Right lobe of liver (tissue), 4 donors: Measurements from ENCODE around the gene SGSH.

ENCODE experiments used
- POLR2A ChIP-seq: fragments of 450-650 bp; IDR thresholded peaks from one replicate; pipeline ENCODE4 v1.6.1; 2017; ENCODE audit warnings: antibody characterized with exemption, mild to moderate bottlenecking
- TF ChIP-seq, protein P1 (sequence below), 4 donors: fragments of 200-600 bp in 3 of 4; fragments of 450-650 bp in 1 of 4; IDR thresholded peaks; one replicate each; pipeline versions ENCODE4 v1.5.1 to v1.8.0; 2016 to 2022; ENCODE audit warnings: antibody characterized with exemption in 4 of 4, mild to moderate bottlenecking in 2 of 4
- donor health status: DM: no; HTN: no; CAD: no.
- donor health status: DM: no; HTN: no; CAD: no.
- donor health status: DM: no; HTN: yes; CAD: no.

DNA sequence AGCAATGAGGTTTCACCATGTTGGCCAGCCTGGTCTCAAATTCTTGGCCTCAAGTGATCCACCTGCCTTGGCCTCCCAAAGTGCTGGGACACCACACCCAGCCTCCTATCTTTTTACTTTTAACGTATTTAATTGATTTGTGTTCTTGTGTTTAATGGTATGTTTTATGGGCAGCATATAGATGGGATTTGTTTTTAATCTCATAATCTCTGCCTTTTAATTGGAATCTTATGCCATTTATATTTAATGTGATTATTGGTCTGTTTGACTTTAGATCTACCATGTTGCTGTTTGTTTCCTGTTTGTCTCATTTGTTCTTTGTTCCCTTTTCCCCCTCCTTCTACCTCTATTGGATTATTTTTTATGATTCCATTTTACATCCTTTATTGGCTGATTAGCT, 12.3 kb upstream of the SGSH start:
- TF ChIP-seq POLR2A, result no peak
- TF ChIP-seq, protein P1, sequence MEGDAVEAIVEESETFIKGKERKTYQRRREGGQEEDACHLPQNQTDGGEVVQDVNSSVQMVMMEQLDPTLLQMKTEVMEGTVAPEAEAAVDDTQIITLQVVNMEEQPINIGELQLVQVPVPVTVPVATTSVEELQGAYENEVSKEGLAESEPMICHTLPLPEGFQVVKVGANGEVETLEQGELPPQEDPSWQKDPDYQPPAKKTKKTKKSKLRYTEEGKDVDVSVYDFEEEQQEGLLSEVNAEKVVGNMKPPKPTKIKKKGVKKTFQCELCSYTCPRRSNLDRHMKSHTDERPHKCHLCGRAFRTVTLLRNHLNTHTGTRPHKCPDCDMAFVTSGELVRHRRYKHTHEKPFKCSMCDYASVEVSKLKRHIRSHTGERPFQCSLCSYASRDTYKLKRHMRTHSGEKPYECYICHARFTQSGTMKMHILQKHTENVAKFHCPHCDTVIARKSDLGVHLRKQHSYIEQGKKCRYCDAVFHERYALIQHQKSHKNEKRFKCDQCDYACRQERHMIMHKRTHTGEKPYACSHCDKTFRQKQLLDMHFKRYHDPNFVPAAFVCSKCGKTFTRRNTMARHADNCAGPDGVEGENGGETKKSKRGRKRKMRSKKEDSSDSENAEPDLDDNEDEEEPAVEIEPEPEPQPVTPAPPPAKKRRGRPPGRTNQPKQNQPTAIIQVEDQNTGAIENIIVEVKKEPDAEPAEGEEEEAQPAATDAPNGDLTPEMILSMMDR (IDR thresholded peaks at IDR 0.05), result no peak
